GM19099 (cell line): ENCODE measurements around the gene MTERF4.

ENCODE experiments used
- POLR2A ChIP-seq: IDR thresholded peaks from 3 replicates; pipeline ENCODE4 v1.6.1; 2011; ENCODE audit warnings: low read depth; ENCODE audit not compliant: insufficient read length; ENCODE audit errors: extremely low read depth

Gene MTERF4

DNA sequence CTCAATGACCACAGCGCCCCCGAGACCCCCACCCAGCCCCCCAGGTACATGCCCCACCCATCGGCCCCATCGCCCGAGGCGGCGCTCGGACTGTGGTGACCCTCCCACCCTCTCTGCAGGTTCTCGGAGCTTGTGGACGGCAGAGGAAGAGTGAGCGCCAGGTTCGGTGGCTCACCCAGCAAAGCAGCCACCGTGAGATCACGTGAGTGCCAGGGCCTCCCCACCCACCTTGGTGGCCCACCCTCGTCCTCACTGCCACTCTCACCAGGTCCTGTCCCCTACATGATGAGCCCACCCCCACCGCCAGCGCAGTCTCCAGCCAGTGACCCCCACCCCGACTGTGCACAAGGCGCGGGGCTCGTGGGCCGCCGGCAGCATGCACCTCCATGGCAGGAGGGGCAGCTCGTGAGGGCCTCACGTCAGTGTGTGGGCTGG is 30.4 kb downstream of the MTERF4 start:
- TF ChIP-seq POLR2A = no peak

- no peak for TF ChIP-seq POLR2A
Observed at GRCh38 chr2:241070811-241071676, 31.0 kb downstream of the MTERF4 start.

DNA sequence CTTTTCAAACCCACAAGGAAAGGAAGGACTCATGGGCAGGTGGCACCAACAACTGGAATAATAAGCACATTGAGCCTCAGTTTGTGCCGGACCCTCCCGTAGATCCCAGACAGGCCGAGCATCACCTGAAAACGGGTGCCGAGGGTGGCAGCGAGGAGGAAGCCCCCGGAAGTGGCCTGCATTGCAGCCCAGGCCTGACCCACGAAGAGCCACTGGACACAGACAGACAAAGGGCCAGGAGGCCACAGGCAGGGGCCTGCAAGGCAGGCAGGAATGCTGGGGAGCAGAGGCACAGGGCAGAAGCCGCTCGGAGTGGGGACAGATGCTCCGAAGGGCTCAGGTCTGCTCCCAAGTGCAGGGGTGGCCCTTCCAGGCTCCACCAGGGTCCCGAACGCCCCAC is 31.7 kb downstream of the MTERF4 start:
- TF ChIP-seq POLR2A = no peak

GRCh38 chr2:241069821-241070281 is 32.2 kb downstream of the MTERF4 start:
- TF ChIP-seq POLR2A = no peak

DNA sequence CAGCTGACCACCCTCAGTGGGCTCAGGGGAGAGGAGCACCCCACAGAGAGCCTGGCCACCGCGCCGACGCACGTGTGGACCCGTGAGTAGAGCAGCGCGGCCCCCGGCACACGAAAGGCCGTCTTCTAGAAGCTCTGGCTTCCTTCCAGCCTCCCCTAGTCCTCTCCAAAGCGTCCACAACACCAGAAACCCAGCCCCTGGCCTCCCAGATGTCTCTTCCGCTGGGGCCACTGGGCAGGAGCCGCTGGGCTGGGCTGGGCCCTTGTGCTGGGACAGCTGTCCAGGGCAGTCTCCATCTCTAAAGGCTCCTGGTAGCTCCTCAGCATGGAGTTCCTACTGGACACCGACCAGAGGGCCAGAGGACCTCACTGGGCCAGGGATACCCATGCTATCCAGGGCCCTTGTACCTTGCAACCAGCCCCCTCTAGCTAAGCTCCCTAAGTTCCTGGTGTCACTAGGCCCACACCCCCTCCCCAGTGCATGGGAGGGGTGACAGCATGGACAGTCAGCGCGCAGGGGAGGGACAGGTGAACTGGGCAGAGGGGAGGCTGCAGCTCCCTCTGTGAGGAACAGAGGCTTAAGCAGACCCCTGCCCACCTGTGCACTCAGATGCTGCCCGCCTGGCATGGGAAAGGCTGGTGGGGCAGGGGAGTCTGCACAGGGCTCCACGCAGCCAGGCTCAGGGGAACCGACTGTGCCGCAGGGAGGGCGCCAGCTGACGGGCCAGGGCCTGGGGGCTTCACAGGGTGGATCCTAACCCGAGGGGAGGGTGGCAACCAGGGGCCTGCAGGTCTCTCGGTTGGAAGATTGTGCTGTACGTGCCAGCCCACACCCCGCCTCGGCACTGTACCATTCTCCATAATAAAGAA is 32.9 kb downstream of the MTERF4 start:
- no peak for TF ChIP-seq POLR2A

- no peak for TF ChIP-seq POLR2A
Observed at GRCh38 chr2:241068136-241068941, 33.7 kb downstream of the MTERF4 start.

- no peak for TF ChIP-seq POLR2A
Observed at GRCh38 chr2:241067501-241068135, 34.5 kb downstream of the MTERF4 start.

GRCh38 chr2:241066893-241067341 is 35.2 kb downstream of the MTERF4 start:
- TF ChIP-seq POLR2A = no peak

DNA sequence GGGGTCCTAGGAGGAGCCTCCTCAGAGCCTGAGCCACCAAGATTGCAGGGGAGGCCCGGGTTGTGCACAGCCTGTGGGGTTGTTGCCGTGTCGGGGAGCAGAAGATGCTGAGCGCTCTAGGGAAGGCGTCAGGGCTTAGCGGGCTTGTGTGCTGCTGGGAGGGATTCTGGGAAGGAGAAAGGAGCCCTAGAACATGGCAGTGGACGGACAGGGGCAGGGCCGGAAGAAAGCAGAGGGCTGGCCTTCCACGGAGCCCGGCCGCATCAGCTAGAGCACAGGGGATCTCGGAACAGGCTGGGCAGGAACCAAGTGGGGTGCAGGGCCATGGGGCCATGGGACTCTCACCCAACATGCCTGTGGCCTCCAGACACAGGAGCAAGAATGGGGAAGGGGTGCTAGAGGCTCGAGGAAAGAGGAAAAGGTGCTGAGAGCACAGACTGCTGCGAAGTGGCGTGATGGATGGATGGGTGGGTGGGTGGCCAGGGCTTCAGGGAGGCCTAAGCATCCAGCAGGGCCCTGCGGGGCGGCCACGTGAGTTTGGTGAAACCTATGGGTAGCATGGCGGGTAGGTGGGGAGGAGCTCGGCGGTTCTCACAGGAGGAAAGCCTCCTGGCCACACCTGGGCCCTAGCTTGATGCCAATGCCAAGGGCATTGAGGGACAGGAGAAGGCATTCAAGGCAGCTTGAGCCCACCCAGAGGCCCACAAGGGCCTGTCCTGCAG is 35.8 kb downstream of the MTERF4 start:
- TF ChIP-seq POLR2A = no peak

- TF ChIP-seq POLR2A = no peak
Observed at GRCh38 chr2:241065355-241065803, 36.7 kb downstream of the MTERF4 start.

DNA sequence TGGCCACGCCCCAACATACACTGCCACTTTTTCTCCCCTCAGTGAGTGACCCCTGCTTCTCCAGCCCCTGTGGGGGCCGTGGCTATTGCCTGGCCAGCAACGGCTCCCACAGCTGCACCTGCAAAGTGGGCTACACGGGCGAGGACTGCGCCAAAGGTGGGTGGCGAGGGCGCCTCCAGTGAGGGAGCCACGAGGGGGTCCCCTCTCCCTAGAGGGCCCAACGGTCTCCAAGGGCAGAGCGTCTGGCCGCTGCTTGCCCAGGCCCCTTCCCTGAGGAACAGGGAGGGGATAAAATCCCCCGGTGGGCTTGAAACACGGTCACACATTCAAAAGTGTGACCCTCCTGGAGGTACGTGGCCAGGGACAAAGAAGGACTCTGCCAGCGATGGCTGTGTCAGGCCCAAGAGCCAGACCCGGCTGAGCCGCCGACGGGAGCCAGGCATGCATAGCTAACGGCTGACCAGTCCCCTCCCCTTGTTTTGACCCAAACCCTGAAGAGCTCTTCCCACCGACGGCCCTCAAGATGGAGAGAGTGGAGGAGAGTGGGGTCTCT is 37.2 kb downstream of the MTERF4 start:
- no peak for TF ChIP-seq POLR2A

DNA sequence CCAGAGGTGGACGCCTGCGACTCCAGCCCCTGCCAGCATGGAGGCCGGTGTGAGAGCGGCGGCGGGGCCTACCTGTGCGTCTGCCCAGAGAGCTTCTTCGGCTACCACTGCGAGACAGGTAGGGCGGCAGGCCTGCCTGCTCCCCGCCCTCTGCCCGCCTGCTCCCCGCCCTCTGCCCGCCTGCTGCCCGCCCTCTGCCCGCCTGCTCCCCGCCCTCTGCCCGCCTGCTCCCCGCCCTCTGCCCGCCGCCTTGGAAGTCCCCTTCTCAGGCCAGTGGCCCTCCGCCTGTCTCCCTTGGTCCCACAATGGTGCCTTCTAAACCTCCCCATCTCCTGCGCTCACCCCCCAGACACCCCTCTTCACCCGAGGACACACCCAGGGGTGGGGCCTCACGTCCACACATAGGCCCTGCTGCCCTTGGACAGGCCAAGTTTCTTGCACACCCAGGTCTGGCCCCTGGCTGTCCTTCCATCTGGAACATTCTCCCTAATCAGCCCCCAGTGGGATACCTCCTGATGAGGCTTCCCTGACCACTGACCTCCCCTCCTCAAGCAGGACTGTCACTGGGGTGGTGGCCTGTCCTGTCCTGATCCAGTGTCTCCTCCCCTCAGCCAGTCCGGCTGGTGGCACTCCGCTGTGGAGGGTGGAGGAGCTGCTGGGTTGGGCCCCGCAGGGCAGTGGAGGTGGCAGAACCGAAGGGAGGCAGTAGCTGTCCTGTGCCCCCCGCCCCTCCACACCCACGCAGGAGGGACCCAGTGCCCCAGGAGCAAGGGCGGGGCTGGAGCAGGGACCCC is 37.9 kb downstream of the MTERF4 start:
- no peak for TF ChIP-seq POLR2A
